CD14-positive monocyte (primary cell): ENCODE results near the gene SLC25A23. TPM values are rescaled to one million over a fixed set of nuclear protein-coding genes. Genes with fewer than 3 reads are reported as not detected.

Experiments
- DNase-seq, 3 donors: peaks; one replicate each; pipeline ENCODE4 v3.0.0-alpha.2; 2011 to 2022
- H2AFZ ChIP-seq: 2 replicates; pipeline ENCODE4 v1.6.0; 2012; ENCODE audit warnings: mild to moderate bottlenecking, low read depth, low read length, inconsistent platforms; ENCODE audit not compliant: insufficient read depth, poor library complexity, severe bottlenecking
- H3K27ac ChIP-seq, 2 donors: 1 replicate in 1 of 2; 2 replicates in 1 of 2; pipeline ENCODE4 v1.5.1; 2012 to 2013; ENCODE audit warnings: low read length in 2 of 2, control low read depth in 1 of 2, inconsistent platforms in 1 of 2, low read depth in 1 of 2, mild to moderate bottlenecking in 1 of 2
- H3K27me3 ChIP-seq, 2 donors: one replicate each; pipeline versions ENCODE4 v1.6.0 to v1.6.1; 2011 to 2013; ENCODE audit warnings: low read length in 2 of 2; ENCODE audit not compliant: control insufficient read depth in 2 of 2, insufficient read depth in 2 of 2
- H3K36me3 ChIP-seq, 2 donors: replicated peaks in 1 of 2; 1 replicate in 1 of 2; 2 replicates in 1 of 2; pipeline versions ENCODE4 v1.5.1 to v1.6.1; 2012 to 2013; ENCODE audit warnings: low read length in 2 of 2, control low read depth in 1 of 2, inconsistent platforms in 1 of 2, mild to moderate bottlenecking in 1 of 2; ENCODE audit not compliant: insufficient read depth in 2 of 2, control insufficient read depth in 1 of 2
- H3K4me1 ChIP-seq, 2 donors: 1 replicate in 1 of 2; 2 replicates in 1 of 2; pipeline versions ENCODE4 v1.5.1 to v1.6.1; 2012 to 2013; ENCODE audit warnings: low read length in 2 of 2, control low read depth in 1 of 2, inconsistent platforms in 1 of 2, mild to moderate bottlenecking in 1 of 2, moderate library complexity in 1 of 2; ENCODE audit not compliant: insufficient read depth in 2 of 2, control insufficient read depth in 1 of 2
- H3K4me2 ChIP-seq: replicated peaks from 2 replicates; pipeline ENCODE3; 2012; ENCODE audit warnings: low read length, moderate library complexity, mild to moderate bottlenecking; ENCODE audit not compliant: poor library complexity, severe bottlenecking; ENCODE audit errors: extremely low read depth
- H3K4me3 ChIP-seq, 3 experiments: fragments of 200-600 bp in 1 of 3; sonication (generic) in 1 of 3; replicated peaks in 1 of 3; 1 replicate in 2 of 3; 2 replicates in 1 of 3; pipeline ENCODE4 v1.5.1; 2011 to 2013; ENCODE audit warnings: low read length in 3 of 3, mild to moderate bottlenecking in 3 of 3, control low read depth in 2 of 3, low read depth in 2 of 3, inconsistent platforms in 1 of 3, moderate library complexity in 1 of 3
- H3K79me2 ChIP-seq: 2 replicates; pipeline ENCODE4 v1.6.0; 2012; ENCODE audit warnings: mild to moderate bottlenecking, control low read depth, inconsistent platforms, low read length, moderate library complexity; ENCODE audit not compliant: insufficient read depth
- H3K9ac ChIP-seq: 2 replicates; pipeline ENCODE4 v1.6.0; 2017; ENCODE audit warnings: low read length, mild to moderate bottlenecking; ENCODE audit not compliant: insufficient read depth, poor library complexity, severe bottlenecking
- H3K9me3 ChIP-seq, 2 donors: replicated peaks in 1 of 2; 1 replicate in 1 of 2; 2 replicates in 1 of 2; pipeline versions ENCODE4 v1.5.1 to v1.6.1; 2012 to 2013; ENCODE audit warnings: low read length in 2 of 2, control low read depth in 1 of 2; ENCODE audit not compliant: control insufficient read depth in 1 of 2, insufficient read depth in 1 of 2
- H4K20me1 ChIP-seq: 2 replicates; pipeline ENCODE4 v1.6.0; 2012; ENCODE audit warnings: mild to moderate bottlenecking, low read length, control low read depth, moderate library complexity; ENCODE audit not compliant: insufficient read depth
- H3K27ac Mint-ChIP-seq, 7 donors: one replicate each; pipeline ENCODE4 v1.8.0; 2020; ENCODE audit warnings: mild to moderate bottlenecking in 7 of 7, mixed read lengths in 7 of 7, moderate library complexity in 6 of 7, inconsistent platforms in 2 of 7
- H3K27me3 Mint-ChIP-seq, 3 donors: one replicate each; pipeline ENCODE4 v1.8.0; 2021 to 2022; ENCODE audit warnings: low read depth in 3 of 3, mild to moderate bottlenecking in 3 of 3, mixed read lengths in 3 of 3, moderate library complexity in 3 of 3, inconsistent platforms in 1 of 3
- H3K36me3 Mint-ChIP-seq, 2 donors: one replicate each; pipeline ENCODE4 v1.8.0; 2020; ENCODE audit warnings: mixed read lengths in 2 of 2, inconsistent platforms in 1 of 2, mild to moderate bottlenecking in 1 of 2
- H3K4me1 Mint-ChIP-seq: one replicate; pipeline ENCODE4 v1.8.0; 2020; ENCODE audit warnings: mild to moderate bottlenecking, mixed read lengths
- H3K4me3 Mint-ChIP-seq, 2 donors: one replicate each; pipeline ENCODE4 v1.8.0; 2020; ENCODE audit warnings: mild to moderate bottlenecking in 2 of 2, mixed read lengths in 2 of 2, moderate library complexity in 1 of 2
- H3K9me3 Mint-ChIP-seq, 7 donors: one replicate each; pipeline ENCODE4 v1.8.0; 2020 to 2022; ENCODE audit warnings: mixed read lengths in 7 of 7, mild to moderate bottlenecking in 6 of 7, moderate library complexity in 6 of 7, inconsistent platforms in 2 of 7
- CTCF ChIP-seq: fragments of 200-600 bp; IDR thresholded peaks from one replicate; pipeline ENCODE4 v1.8.0; 2022; ENCODE audit warnings: antibody characterized with exemption, mild to moderate bottlenecking
- WGBS: methylation state at CpG from one replicate; pipeline ENCODE4 v1.1.5; 2013; ENCODE audit warnings: missing lambda C conversion rate; ENCODE audit not compliant: insufficient coverage; 5-methylcytosine and 5-hydroxymethylcytosine counted together
- intact Hi-C, 2 donors: fragments of 100-400 bp; cut with micrococcal nuclease; formaldehyde crosslinking; loops; one replicate each; pipeline versions ENCODE4 v1.15.0 to v1.15.1; 2023
- polyA plus RNA-seq, 3 donors: library from polyadenylated mRNA; depleted of rRNA in 1 of 3; unstranded in 2 of 3; stranded (reverse) in 1 of 3; fragments of 300-500 nt in 2 of 3; fragments of >200 nt in 1 of 3; fragmentation: Illumina TruSeq in 2 of 3; gene quantifications; 1 replicate in 2 of 3; 2 replicates in 1 of 3; pipeline ENCODE4 v1.2.3, GENCODE V29; 2012 to 2021

Gene SLC25A23
- polyA plus RNA-seq, 3 donors, result 0.11 to 0.15 TPM; not detected in 1

- Histone ChIP-seq H3K36me3 (no peaks in the 10 kb centered on the region), H4K20me1 (no peaks in the 10 kb centered on the region), H2AFZ (no peak overlapping the region), H3K27ac (no peak overlapping the region), H3K27me3 (no peaks in the 10 kb centered on the region), H3K79me2 (no peaks in the 10 kb centered on the region), H3K9ac (no peak overlapping the region), H3K4me2 (no peak overlapping the region), H3K4me3 (no peak overlapping the region), H3K4me1 (no peaks in the 10 kb centered on the region), H3K9me3 (no peaks in the 10 kb centered on the region)
- Mint-ChIP-seq H3K36me3 (no peaks in the 10 kb centered on the region), H3K27me3 (peaks cover 2 to 6% (median 4%) of the 10 kb centered on the region in 3 donors), H3K4me1 (no peaks in the 10 kb centered on the region), H3K9me3 (peaks cover 0 to 10% (median 3%) of the 10 kb centered on the region in 7 donors), H3K27ac (no peak overlapping the region), H3K4me3 (no peak overlapping the region)
- TF ChIP-seq CTCF, result no peak
- WGBS, result 97% methylated on average over 5 of the region's 13 CpGs
- no peak for DNase-seq
- intact Hi-C loops, result no loop called here
These were observed 17.4 kb downstream of the SLC25A23 start for GRCh38 chr19:6442087-6442688.

GRCh38 chr19:6440905-6441304 is 18.7 kb downstream of the SLC25A23 start:
- no peak for TF ChIP-seq CTCF
- Mint-ChIP-seq H3K9me3 (peaks cover 0 to 6% (median 0%) of the 10 kb centered on the region in 7 donors), H3K4me3 (no peak overlapping the region), H3K27ac (no peak overlapping the region), H3K27me3 (peaks cover 0 to 7% (median 4%) of the 10 kb centered on the region in 3 donors), H3K4me1 (no peaks in the 10 kb centered on the region), H3K36me3 (no peaks in the 10 kb centered on the region)
- H2AFZ ChIP-seq, result no peak overlapping the region
- H3K4me1 ChIP-seq, result no peaks in the 10 kb centered on the region
- H3K36me3 ChIP-seq, result no peaks in the 10 kb centered on the region
- H3K27ac ChIP-seq, result no peak overlapping the region
- H3K9ac ChIP-seq, result no peak overlapping the region
- H3K4me2 ChIP-seq, result no peak overlapping the region
- intact Hi-C loops, result no loop called here
- no peaks in the 10 kb centered on the region for H3K79me2 ChIP-seq
- H4K20me1 ChIP-seq, result no peaks in the 10 kb centered on the region
- H3K4me3 ChIP-seq, result no peak overlapping the region
- H3K27me3 ChIP-seq, result no peaks in the 10 kb centered on the region
- no peak for DNase-seq
- H3K9me3 ChIP-seq, result no peaks in the 10 kb centered on the region
- 86% methylated on average over 3 of the region's 3 CpGs for WGBS
